ENCODE measurements around the gene ANKRD18A. TPM values are rescaled to one million over a fixed set of nuclear protein-coding genes. Genes with fewer than 3 reads are reported as not detected.

Gene ANKRD18A
- polyA plus RNA-seq, 1 donor from 2014 or later, result 0.45 TPM

DNA sequence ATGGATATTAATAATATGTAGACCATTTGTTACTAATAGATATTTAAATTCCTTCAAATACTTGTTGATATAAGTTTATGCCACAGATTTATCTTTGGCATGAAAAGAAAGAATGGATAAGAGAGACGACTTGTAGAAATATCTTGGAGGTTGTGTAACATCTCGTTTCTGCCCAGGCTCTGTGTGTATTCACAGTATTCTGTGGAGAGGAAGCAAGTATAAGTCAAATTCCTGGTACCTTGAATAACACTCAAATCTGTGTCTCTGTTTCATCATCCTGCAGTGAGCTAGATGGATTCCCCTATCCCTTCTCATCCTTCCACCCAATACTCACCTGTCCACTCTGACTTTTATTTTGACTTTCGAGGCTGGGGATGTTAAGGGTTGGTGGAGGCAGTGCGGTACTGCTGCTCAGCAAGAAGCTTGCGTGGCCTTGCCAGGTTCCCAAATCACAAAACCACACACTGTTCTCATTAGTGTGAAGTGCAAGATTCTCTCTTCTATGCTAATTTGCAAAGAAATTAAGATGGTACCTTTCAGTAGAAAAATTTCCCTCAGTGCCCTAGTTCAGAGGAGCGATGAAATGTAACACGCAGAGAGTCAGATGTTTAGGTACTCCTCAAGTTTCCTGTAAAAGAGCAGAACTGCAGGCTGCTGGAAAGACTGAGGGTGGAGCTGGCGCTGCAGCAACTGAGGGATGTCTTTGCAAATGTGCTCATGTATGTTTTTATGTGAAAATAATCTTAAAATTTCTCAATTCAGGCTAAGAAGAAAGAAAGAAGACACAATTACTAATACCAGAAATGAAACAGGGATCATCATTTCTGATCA, 42.6 kb upstream of the ANKRD18A start:
- no peaks in the 10 kb centered on the region for H4K20me1 ChIP-seq (ENCODE audit: insufficient read depth)
- TF ChIP-seq POLR2AphosphoS5 (IDR thresholded peaks at IDR 0.05) (no peak), EP300 (conservative IDR thresholded peaks at IDR 0.05; ENCODE audit: poor library complexity, severe bottlenecking) (no peak), MXI1 (conservative IDR thresholded peaks at IDR 0.05; ENCODE audit: poor library complexity, severe bottlenecking) (no peak), TAF1 (IDR thresholded peaks at IDR 0.05; ENCODE audit: low read depth) (no peak), RAD21 (conservative IDR thresholded peaks at IDR 0.05) (peak; percentile 89), SMC3 (conservative IDR thresholded peaks at IDR 0.05; ENCODE audit: poor library complexity) (peak; percentile 89)
- TF ChIP-seq, protein P1, sequence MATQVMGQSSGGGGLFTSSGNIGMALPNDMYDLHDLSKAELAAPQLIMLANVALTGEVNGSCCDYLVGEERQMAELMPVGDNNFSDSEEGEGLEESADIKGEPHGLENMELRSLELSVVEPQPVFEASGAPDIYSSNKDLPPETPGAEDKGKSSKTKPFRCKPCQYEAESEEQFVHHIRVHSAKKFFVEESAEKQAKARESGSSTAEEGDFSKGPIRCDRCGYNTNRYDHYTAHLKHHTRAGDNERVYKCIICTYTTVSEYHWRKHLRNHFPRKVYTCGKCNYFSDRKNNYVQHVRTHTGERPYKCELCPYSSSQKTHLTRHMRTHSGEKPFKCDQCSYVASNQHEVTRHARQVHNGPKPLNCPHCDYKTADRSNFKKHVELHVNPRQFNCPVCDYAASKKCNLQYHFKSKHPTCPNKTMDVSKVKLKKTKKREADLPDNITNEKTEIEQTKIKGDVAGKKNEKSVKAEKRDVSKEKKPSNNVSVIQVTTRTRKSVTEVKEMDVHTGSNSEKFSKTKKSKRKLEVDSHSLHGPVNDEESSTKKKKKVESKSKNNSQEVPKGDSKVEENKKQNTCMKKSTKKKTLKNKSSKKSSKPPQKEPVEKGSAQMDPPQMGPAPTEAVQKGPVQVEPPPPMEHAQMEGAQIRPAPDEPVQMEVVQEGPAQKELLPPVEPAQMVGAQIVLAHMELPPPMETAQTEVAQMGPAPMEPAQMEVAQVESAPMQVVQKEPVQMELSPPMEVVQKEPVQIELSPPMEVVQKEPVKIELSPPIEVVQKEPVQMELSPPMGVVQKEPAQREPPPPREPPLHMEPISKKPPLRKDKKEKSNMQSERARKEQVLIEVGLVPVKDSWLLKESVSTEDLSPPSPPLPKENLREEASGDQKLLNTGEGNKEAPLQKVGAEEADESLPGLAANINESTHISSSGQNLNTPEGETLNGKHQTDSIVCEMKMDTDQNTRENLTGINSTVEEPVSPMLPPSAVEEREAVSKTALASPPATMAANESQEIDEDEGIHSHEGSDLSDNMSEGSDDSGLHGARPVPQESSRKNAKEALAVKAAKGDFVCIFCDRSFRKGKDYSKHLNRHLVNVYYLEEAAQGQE (IDR thresholded peaks at IDR 0.05; ENCODE audit: borderline replicate concordance), result no peak
- TF ChIP-seq, protein P2, sequence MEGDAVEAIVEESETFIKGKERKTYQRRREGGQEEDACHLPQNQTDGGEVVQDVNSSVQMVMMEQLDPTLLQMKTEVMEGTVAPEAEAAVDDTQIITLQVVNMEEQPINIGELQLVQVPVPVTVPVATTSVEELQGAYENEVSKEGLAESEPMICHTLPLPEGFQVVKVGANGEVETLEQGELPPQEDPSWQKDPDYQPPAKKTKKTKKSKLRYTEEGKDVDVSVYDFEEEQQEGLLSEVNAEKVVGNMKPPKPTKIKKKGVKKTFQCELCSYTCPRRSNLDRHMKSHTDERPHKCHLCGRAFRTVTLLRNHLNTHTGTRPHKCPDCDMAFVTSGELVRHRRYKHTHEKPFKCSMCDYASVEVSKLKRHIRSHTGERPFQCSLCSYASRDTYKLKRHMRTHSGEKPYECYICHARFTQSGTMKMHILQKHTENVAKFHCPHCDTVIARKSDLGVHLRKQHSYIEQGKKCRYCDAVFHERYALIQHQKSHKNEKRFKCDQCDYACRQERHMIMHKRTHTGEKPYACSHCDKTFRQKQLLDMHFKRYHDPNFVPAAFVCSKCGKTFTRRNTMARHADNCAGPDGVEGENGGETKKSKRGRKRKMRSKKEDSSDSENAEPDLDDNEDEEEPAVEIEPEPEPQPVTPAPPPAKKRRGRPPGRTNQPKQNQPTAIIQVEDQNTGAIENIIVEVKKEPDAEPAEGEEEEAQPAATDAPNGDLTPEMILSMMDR (IDR thresholded peaks at IDR 0.05; ENCODE audit: poor library complexity, severe bottlenecking), result peak; percentile 78
- H3K79me2 ChIP-seq (replicated peaks; ENCODE audit: insufficient read depth, low read length), result no peaks in the 10 kb centered on the region
- no peaks in the 10 kb centered on the region for H3F3A ChIP-seq (ENCODE audit: insufficient read depth, low read length, poor library complexity, severe bottlenecking)
- H3K36me3 ChIP-seq (ENCODE audit: insufficient read depth, low read length), result no peaks in the 10 kb centered on the region
- no peaks in the 10 kb centered on the region for H3K9me3 ChIP-seq (ENCODE audit: low read length)
- H2AFZ ChIP-seq (ENCODE audit: low read depth, low read length), result no peak overlapping the region
- no peaks in the 10 kb centered on the region for H3K9me2 ChIP-seq (ENCODE audit: insufficient read depth, low read length)
- no peak overlapping the region for H3K4me2 ChIP-seq (ENCODE audit: low read length)
- no peak overlapping the region for H3K27ac ChIP-seq (ENCODE audit: low read length)
- no peak overlapping the region for H3K9ac ChIP-seq (ENCODE audit: low read length)
- H3K27me3 ChIP-seq (ENCODE audit: insufficient read depth, low read depth, low read length), result no peaks in the 10 kb centered on the region
- H3K4me3 ChIP-seq (ENCODE audit: low read length), result no peak overlapping the region

DNA sequence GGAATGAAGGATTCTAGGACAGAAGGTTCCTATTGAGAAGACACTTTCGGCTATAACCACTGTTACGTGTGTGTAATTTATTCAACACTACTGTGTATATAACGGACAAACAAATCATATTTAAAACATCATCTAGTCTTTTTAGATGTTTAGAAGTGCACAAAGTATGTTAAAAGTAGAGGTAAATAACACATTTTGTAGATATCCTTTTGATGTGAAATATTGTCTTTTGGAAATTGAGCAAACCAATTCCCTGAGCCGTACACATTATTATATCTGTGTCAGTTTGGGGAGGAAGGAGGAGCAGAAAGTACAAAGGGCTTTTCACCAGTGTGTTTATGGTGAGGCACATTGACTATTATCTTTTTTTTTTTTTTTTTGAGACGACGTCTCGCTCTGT, 39.1 kb upstream of the ANKRD18A start:
- no peak overlapping the region for H3K4me3 ChIP-seq (ENCODE audit: low read length)
- H3F3A ChIP-seq (ENCODE audit: insufficient read depth, low read length, poor library complexity, severe bottlenecking), result no peaks in the 10 kb centered on the region
- H3K79me2 ChIP-seq (replicated peaks; ENCODE audit: insufficient read depth, low read length), result no peaks in the 10 kb centered on the region
- H3K9me3 ChIP-seq (ENCODE audit: low read length), result no peaks in the 10 kb centered on the region
- no peak overlapping the region for H3K4me2 ChIP-seq (ENCODE audit: low read length)
- no peaks in the 10 kb centered on the region for H4K20me1 ChIP-seq (ENCODE audit: insufficient read depth)
- H3K9me2 ChIP-seq (ENCODE audit: insufficient read depth, low read length), result no peaks in the 10 kb centered on the region
- TF ChIP-seq EZH2 (IDR thresholded peaks at IDR 0.05; ENCODE audit: borderline replicate concordance, insufficient read depth, low read length, poor library complexity, severe bottlenecking) (no peak), EP300 (conservative IDR thresholded peaks at IDR 0.05; ENCODE audit: poor library complexity, severe bottlenecking) (no peak), RAD21 (conservative IDR thresholded peaks at IDR 0.05) (no peak), POLR2AphosphoS5 (IDR thresholded peaks at IDR 0.05) (no peak), SMC3 (conservative IDR thresholded peaks at IDR 0.05; ENCODE audit: poor library complexity) (no peak), MXI1 (conservative IDR thresholded peaks at IDR 0.05; ENCODE audit: poor library complexity, severe bottlenecking) (no peak), TAF1 (IDR thresholded peaks at IDR 0.05; ENCODE audit: low read depth) (no peak)
- TF ChIP-seq, protein P2 (IDR thresholded peaks at IDR 0.05; ENCODE audit: poor library complexity, severe bottlenecking), result no peak
- TF ChIP-seq, protein P1 (IDR thresholded peaks at IDR 0.05; ENCODE audit: borderline replicate concordance), result no peak
- no peak overlapping the region for H3K27ac ChIP-seq (ENCODE audit: low read length)
- no peak overlapping the region for H2AFZ ChIP-seq (ENCODE audit: low read depth, low read length)
- H3K27me3 ChIP-seq (ENCODE audit: insufficient read depth, low read depth, low read length), result no peaks in the 10 kb centered on the region
- no peak overlapping the region for H3K9ac ChIP-seq (ENCODE audit: low read length)
- no peaks in the 10 kb centered on the region for H3K36me3 ChIP-seq (ENCODE audit: insufficient read depth, low read length)

Data from neural cell (in vitro differentiated cells).